B cell (primary cell): ENCODE measurements around the gene IL1R1.

Source experiments
- EZH2 ChIP-seq: IDR thresholded peaks from 2 replicates; pipeline ENCODE4 v1.6.1; 2012; ENCODE audit warnings: borderline replicate concordance, low read depth, mild to moderate bottlenecking, moderate library complexity, low read length; ENCODE audit not compliant: insufficient read depth, poor library complexity, severe bottlenecking
- TF ChIP-seq, protein P1 (sequence below): fragments of 200-600 bp; IDR thresholded peaks from one replicate; pipeline ENCODE4 v1.8.0; 2022; ENCODE audit warnings: antibody characterized with exemption, mild to moderate bottlenecking

DNA sequence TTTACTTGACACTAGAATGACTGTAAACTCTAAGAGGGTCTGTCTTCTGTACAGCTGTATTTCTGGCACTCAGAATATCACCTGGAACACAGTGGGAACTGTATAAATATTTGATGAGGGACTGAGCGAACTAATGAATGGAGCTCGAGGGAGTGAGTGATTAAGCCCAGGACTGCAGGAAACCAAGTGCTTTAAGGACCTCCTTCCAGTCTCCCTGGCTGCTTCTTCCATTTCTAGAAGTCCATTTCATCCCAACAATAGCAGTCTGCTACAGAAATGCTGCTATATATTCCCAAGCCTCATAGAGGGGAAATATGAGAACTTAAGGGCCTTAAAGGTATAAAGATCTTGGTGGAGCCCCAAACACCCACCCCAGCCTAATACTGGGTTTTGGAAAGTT is 41.5 kb downstream of the IL1R1 start:
- TF ChIP-seq, protein P1, sequence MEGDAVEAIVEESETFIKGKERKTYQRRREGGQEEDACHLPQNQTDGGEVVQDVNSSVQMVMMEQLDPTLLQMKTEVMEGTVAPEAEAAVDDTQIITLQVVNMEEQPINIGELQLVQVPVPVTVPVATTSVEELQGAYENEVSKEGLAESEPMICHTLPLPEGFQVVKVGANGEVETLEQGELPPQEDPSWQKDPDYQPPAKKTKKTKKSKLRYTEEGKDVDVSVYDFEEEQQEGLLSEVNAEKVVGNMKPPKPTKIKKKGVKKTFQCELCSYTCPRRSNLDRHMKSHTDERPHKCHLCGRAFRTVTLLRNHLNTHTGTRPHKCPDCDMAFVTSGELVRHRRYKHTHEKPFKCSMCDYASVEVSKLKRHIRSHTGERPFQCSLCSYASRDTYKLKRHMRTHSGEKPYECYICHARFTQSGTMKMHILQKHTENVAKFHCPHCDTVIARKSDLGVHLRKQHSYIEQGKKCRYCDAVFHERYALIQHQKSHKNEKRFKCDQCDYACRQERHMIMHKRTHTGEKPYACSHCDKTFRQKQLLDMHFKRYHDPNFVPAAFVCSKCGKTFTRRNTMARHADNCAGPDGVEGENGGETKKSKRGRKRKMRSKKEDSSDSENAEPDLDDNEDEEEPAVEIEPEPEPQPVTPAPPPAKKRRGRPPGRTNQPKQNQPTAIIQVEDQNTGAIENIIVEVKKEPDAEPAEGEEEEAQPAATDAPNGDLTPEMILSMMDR = no peak
- no peak for TF ChIP-seq EZH2
